Fibroblast of the conjunctiva (primary cell): ENCODE measurements around the gene EIF5.

Experiments
- DNase-seq: peaks from one replicate; pipeline ENCODE4 v3.0.0-alpha.2; 2010; ENCODE audit warnings: low read depth

EIF5 gene

GRCh38 chr14:103372017-103372416, 38.0 kb downstream of the EIF5 start:
- no peak for DNase-seq

- DNase-seq = peak; percentile 60
Measured at GRCh38 chr14:103372552-103373304, 38.7 kb downstream of the EIF5 start.

DNA sequence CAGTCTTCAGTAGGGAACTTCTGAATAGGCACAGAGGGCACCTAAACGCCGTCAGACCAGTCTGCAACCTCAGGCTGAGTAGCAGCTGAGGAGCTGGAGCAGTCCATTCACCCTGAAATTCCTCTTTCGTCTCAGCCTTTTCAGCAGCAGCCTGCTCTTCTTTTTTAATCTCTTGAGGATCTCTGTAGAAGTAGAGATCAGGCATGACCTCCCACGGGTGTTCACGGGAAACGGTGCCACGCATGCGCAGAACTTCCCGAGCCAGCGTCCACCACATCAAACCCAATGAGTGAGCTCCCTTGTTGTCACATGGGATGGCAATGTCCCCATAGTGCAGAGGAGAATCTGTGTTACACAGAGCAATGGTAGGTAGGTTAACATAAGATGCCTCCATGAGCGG, 40.1 kb downstream of the EIF5 start:
- no peak for DNase-seq

DNA sequence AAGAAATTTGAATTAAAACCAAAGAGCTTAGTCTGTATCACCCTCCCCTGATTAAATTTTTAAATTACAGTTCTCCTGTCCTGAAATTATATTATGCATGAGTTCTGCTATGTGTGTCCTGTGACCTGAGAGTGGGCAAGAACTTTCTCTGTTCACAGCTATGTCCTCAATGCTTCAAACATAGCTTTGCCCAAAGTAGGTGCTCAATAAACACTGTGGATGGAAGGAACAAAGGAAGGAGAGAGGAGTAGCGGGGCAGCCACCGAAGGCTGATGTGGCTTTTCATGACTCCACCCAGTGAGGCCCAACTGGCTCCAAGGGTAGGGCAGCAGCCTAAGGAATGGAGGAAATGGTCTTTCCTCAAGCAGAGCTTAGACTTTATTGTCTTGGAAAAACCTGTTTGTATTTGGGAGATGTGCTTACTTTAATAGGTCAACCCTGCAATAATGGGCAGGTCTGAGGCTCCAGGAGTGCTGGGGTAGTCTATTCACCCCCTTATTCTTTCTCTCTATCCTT, 43.5 kb downstream of the EIF5 start:
- no peak for DNase-seq

DNA sequence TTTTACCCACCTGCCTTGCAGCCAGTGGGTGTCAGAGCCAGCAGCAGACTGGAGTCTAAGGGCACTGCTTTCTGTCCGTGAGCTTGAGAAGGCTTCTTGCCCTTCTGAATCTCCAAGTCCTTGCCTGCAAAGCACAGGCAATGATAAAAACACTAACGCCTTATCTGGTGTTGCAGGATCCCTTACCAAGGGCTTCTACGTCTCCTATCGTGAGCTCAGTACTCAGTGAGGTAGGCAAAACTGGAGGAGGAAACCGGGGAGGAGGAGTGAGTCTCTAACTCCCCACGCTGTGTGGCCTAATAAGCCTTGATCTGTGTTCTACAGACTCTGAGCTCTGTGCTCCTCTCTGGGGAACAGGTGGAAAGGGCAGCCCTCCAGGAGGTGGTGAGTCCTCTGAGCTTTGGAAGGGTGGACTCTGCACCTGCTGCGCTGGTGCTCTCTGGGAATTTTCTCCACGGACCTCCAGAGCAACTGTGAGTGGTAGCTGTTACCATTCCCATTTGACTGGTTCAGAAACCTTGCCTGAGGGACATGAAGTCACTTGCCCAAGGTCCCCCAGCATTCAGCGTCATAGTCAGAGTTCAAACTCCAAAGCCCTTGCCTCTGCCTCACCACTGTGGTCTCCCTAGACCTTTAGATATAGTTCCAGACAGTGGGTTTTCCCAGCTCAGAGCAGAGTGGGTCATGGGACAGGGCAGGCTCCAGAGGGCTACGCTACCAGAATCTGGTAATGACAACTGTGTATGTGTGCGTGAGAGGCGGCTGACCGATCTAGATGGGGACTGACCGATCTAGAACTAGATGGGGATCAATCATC, 44.2 kb downstream of the EIF5 start:
- no peak for DNase-seq

DNA sequence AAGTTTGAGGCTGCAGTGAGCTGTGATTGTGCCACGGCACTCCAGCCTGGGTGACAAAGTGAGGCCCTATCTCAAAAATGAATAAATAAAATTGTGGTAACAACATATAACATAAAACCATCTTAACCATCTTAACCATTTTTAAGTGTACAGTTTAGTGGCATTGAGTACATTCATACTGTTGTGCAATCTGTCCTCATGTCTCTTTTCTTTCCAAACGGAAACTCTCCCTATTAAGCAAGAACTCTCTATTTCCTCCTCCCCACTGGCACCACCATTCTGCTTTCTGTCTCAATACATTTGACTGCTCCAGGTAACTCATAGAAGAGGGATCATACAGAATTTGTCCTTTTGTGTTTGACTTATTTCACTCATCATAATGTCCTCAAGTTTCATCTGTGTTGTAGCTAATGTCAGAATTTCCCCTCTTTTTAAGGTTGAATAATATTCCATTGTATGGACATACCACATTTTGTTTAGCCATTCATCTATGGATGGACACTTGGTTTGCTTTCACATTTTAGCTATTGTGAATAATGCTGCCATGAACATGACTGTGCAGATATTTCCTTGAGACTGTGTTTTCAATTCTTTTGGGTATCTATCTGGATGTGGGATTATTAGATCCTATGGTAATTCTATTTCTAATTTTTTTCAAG, 46.8 kb downstream of the EIF5 start:
- DNase-seq = no peak

GRCh38 chr14:103382376-103382775, 48.3 kb downstream of the EIF5 start:
- DNase-seq = no peak

- DNase-seq = no peak
Measured at GRCh38 chr14:103384450-103385151, 50.6 kb downstream of the EIF5 start.

DNA sequence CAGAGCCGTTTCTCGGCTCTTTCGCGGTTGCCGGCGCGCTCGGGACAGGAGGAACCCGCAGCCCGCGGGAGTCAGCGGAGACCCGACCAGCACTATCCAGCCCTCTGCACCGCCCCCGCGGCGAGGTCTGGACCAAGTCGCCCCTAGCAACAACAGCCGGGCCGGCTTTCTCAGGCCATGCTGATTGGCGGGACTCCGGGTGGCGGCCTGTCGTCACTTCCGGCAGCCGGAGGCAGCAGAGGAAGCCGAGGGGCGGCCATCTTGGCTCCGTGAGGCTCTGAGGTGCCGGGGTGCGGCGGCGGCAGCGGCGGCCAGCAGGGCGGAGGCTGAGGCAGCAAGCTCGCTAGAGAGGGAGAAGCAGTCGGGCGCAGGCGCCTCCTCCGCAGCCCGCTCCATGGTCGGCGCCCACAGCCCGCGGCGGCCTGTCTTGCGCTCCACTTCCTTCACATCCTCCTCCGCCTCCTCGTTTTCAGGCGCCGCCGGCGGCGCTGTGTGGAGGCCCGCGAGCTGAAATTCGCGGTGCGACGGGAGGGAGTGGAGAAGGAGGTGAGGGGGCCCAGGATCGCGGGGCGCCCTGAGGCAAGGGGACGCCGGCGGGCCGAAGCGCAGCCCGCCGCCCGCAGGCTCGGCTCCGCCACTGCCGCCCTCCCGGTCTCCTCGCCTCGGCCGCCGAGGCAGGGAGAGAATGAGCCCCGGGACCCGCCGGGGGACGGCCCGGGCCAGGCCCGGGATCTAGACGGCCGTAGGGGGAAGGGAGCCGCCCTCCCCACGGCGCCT, 51.3 kb downstream of the EIF5 start, which contains the start of gene MARK3:
MARK3 (plus strand) TSS at position 264 of the 777 bp plus-strand sequence. CDS start 615 bp downstream, outside the sequence.
- DNase-seq = peak; percentile 92

- no peak for DNase-seq
Measured at GRCh38 chr14:103385929-103386712, 52.1 kb downstream of the EIF5 start.

DNA sequence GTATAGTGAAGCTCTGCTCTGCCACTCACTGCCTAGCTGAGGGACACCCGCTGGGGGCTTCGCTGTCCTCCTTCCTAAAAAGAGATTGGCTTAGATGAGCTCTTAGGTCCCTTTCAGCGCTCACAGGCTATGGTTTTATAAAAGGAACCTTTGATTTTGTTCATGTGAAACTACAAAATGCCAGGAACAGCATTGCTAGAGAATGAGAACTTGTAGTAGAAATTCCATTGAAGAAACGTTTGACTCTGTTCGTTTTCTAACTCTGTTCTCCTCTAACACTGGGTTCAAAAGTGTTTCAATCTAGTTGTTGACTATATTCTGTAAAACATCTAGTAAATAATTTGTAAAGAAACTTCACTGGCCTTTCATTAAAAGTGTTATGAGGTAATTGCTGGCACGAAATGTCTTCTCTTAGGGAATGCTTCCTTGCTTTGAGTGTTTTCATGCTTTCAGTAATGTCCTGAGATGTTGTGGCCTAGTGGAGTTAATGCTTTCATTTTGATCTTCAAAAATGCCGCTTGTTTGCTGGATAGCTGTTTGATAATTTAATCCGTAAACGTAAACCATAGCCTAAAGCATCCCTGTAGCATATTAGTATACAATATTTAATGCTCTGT, 52.8 kb downstream of the EIF5 start:
- DNase-seq = no peak

DNA sequence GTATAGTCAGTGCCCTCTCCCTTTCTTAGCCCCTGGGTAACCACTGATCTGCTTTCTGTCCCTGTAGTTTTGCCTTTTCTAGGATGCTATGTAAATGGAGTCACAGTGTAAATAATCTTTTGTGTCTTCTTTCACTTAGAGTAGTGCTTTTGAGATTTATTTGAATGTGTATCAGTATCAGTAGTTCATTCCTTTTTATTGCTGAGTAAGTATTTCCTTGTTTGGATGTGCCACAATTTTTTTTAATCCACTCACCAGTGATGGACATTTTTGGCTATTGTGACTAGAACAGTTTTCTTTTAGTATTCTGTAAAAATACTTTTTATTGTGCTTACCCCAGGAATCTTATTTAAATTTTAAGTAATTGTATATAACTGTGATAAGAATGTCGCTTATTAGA, 54.6 kb downstream of the EIF5 start:
- no peak for DNase-seq

- DNase-seq = no peak
Measured at GRCh38 chr14:103390605-103391004, 56.6 kb downstream of the EIF5 start.

- DNase-seq = peak; percentile 59
Measured at GRCh38 chr14:103391048-103391447, 57.0 kb downstream of the EIF5 start.

DNA sequence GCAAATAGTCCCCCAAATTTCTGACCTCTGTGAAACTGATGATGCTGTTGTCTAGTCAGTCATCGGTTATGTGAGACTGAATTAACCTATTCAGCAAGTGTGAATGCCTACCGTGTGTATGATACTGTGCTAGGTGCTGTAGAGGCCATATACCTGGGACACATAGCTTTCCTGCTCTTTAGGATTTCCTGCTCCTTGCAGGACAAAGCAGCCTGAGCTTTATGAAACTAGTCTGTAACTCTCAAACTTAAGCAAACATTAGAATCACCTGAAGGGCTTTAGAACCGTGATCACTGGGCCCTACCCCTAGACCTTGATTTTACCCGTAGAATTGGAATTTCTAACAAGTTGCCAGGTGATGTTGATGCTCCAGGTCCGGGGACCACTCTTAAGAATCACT, 58.1 kb downstream of the EIF5 start:
- no peak for DNase-seq

DNA sequence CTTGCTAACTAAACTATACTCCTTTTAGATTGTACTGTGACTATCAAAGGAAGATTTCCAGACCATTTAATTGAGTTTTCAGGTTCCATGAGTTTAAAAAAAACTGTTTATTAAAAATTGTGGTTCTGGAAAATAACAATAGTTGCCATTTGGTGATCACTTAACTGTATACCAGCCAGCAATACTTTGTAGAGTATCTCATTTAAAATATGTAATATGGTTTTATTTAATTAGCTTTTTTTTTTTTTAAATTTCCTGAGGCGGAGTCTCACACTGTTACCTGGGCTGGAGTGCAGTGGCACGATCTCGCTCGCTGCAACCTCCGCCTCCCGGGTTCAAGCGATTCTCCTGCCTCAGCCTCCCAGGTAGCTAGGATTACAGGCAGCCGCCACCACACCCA, 58.5 kb downstream of the EIF5 start:
- DNase-seq = no peak

DNA sequence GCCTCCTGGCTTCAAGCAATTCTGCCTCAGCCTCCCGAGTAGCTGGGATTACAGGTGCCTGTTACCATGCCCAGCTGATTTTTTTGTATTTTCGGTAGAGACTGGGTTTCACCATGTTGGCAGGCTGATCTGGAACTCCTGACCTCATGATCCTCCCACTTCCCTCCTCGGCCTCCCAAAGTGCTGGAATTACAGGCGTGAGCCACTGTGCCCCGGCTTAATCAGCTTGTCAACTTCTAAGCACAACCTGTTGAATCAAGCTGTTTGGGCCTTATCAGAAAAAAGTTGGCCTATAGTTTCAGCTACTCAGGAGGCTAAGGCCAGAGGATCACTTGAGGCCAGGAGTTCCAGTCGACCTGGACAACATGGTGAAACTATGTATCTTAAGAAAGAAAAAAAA, 59.0 kb downstream of the EIF5 start:
- no peak for DNase-seq

DNA sequence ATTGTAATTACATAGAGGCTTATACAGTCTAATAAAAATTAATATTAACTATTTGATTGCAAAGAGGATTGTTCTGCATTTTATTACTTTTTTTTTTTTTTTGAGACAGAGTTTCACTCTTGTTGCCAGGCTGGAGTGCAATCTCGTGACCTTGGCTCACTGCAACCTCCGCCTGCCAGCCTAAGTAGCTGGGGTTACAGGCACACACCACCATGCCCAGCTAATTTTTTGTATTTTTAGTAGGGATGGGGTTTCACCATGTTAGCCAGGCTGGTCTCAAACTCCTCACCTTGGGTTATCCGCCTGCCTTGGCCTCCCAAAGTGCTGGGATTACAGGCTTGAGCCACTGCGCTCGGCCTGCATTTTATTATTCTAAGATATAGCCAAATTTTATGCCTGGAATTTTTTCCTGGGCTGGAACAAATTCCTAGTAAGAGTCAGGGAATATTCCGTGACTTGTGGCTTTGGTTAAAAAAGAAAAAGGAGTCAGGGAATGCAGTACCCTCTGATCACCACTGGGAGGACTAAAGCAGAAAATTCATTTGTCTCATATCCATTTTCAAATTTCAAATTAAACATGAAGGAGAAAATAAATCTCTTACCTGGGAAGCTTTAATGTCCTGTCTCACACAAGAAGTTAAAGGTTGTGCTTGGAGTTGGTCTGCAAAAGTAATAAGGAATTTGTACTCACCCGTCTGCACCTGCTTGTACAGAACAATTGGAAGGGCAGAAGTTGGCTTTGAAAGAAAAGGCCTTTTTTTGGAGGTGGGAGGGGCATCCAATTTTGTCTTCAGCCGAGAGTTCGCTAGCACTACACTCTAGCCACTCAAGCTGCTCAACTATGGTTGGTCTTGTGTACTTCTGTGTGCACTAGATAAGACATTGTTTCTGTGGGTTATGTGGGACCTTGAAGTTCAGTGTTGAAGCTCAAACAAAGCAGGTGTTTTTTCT, 59.9 kb downstream of the EIF5 start:
- DNase-seq = no peak
